RPMI8226 (cell line): ENCODE results near the gene NOL6.
A peak's percentile ranks its signal among the peaks of the same experiment; 100 is the strongest.
"Not testable (repeated sequence)": the region's sequence is repeated elsewhere in the genome, so short reads cannot be mapped to it uniquely, and the experiment has no call there.

ENCODE experiments used
- DNase-seq: peaks from one replicate; pipeline ENCODE4 v3.0.0-alpha.2; 2015

NOL6 gene

DNA sequence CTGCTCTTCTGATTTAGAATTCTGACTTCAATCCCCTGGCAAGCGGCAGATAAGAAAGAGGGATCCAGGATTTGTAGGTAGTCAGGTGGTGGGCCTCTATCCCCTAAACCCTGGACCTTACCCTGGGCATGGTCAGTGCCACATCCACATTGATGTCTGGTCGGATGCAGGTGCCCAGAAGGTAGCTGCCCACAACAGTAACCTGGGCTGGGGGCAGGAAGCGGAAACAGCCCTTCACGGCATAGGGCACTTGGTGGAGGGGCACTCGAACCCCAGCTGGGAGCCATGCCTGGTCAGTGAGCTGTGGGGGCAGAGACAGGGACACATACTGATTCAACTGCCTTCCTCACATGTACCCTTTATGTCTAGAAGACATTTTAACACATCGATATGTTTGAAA is 3.8 kb downstream of the NOL6 start:
- no peak for DNase-seq

DNA sequence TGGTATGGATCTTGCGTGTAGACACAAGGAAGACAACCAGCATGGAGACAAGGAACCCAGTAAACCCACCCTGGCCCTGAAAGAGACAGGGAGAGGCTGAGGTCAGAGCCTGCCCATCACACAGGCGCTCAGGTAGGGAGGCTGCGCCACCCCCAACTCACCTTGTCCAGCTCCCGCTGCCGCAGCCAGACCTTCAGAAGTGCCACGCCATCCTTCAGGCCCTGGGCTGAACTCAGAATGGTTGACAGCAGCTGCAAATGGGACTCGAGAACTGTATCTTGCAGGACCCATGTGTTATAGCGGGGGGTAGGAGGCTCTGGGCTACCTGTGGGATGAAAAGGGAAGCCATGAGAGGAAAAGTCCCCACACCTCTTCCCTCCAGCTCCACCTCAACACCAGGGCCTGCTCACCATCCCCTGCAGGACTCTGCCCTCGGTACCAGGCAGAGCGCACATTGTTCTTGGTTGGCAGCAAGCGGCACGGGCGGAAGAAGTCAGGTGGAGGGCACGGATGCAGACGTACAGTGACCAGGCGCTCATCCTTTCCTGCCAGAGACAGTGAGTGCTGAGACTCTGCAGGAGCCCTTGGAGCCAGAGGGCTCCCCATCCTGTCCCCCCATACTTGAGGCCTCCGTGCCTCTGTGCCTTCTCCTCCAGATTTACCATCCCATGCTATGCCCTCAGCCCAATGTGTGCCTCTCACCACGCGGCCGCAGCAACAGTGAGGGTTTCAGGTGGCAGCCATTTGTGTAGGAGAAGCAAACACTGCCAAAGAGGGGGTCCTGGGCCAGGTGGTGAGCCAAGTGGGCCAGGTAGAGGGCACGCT is 4.7 kb downstream of the NOL6 start:
- DNase-seq, result no peak

DNA sequence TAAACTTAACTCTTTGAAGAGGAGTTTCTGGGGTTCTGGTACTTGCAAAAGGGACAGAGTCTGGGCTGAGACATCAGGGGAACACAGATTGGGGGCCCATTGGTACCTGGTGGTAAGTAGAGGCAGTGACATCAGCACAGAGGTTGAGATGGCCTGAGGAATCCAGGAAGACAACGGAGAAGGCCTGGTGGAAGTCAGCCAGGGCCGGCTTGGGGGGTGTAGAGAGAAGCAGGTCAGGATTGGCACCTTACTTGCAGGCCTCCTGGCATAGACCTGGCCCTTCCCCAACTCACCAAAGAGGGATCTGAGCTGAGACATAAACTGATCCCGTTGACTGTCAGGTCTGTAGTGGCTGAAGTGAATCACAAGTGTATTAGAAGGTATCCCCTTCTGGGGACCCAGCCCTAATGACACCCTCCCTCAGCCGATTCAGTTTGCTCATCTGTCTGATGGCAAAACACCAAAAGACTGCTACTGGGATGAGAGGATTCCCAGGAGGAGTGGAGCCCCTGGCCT is 5.5 kb downstream of the NOL6 start:
- DNase-seq, result no peak

DNA sequence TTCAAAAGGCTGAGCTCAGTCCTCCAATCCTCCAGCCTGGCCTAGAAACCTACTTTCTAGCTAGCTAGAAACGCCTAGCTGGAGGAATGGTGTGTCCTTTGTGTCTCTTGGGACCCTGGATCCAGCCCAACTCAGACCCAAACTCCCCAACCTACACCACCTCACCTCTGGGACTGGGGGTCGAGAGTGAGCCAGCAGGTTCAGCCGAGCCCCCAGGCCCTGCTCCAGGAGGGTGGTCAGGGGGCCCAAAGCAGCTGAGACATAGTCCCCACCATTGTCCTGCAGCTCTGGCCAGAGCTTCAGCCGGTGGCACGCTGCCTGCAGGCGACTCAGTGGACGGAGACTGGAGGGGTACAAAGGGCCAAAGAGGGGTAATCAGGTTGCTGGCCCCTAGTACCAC is 6.2 kb downstream of the NOL6 start:
- no peak for DNase-seq

DNA sequence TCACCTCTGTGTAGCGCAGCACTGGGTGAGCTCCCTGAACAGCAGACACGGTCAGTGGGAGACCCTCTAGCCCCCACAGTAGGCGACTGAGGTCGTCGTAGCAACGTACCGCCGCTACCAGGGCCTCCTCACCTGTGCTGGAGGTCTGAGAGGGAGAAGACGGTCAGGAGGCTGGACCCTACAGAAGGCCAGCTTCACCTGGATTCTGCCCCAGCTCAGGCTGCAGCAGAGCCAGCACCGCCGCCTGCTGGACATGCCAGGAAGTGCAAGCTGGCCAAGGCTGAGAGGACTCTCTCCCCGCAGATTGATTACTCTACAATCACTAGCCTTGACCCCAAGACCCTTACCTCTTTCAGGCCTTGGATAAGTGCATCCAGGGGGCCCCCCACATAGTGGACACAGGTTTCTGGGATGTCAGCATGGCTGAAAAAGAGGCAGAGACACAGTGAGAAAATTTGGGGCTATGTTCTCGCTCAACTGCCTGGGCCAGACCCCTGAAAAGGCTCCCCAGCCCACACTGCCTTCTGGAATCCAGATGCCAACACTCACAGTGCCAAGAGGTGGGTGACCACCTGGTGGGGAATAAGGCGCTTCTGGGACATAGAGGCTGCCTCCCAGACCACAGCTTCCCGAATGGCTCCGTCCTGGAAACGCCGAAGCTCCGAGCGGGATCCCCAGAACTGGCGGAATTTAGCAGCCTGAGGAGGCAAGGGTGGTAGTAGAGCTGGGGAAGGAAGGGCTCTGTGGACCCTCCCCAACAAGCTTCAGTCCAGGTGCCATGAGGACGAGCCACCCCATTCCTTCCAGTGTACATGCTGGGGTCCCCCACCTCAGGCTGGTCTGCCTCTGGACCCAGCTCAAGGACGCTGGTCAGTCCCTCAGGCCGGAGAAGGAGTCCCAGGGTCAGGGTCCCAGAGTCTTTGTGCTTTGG is 6.9 kb downstream of the NOL6 start:
- DNase-seq, result peak; percentile 57

DNA sequence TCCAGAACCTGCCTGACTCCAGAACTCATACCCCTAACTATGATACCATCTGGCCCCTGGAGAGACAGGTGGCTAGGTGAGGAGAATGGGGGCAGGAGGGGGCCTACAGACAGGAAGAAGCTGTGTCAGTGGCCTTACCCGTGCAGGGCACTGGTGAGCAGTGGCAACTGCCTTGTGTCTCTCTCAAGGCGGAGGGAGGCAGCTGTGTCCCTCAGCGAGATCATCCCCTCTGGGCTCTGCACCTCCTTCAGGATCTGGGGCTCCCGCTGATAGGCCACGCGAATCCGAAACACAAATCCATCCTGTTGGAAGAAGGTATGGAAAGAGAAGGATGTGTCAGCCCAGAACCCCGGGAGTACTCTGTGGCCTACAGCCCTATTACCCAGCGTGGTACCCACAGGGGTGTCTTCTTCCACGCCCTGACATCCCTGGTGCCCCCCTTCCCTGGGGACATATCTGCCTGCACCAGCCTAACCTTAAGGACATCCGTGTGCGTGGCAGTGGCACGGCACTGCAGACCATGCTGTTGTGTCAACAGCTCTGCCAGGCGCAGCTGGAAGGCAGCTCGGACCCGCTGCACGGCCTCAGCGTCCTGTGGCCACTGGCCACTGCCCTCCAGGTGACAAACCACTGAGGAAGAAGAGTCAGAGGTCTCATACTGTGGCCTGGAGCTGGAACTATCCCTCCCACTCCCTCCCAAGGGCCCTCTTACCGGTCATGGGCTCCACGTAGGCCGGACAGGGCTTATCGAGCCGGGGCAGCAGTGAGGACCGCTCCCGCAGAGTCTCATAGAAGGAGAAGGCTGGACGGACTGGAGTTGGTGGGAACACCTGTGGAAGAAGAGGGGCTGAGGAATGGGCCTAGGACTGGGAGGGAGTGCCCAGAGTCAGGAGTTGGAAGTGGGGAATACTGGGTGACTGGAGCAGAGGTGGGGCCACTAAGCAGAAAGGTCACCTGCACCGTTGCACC is 7.8 kb downstream of the NOL6 start:
- DNase-seq, result no peak

DNA sequence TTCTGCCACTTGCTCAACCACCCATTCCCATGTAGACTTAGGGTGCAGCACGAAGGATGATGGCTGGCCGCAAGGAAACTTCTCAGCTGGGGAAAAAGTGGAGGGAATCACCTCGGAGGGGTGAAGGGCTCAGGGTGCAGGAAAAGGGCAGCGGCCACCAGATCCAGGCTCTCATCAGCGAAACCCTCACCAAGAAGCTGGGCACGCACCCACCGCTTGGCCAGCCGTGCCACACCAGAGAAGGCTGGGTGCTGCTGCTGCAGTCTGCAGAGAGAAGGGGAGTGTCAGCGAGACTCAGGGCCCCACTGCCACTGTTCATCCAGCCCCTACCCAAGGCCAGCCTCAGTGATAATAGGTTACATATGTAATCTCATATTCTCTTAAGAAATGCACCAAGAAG is 8.6 kb downstream of the NOL6 start:
- DNase-seq, result no peak

DNA sequence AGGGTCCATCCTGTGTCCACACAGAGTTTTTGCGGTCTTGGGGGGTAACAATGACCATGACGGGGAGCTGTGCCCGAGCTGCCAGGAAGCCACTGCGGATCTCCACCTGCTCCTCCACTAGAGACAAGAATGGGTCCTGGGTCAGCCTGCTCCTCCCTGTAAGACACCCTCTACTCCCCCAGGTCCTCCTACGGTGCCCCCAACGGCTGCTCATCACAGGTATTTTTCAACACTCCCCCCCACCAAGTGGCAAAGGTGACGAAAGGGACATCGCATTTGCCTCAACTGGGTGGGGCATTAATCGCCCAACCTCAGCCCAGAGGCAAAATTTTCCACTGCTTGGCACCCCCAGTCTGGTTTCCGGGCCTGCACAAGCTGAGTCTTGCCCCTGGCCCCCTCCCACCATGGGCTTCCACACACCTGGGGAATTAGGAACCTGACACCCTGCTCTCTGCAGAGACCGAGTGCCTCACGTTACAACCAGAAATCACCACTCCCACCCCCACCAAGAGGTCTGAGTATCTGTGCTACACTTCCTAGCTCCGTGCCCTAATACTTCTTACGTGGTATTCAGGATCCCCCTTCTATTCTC is 9.6 kb downstream of the NOL6 start:
- DNase-seq, result no peak

DNA sequence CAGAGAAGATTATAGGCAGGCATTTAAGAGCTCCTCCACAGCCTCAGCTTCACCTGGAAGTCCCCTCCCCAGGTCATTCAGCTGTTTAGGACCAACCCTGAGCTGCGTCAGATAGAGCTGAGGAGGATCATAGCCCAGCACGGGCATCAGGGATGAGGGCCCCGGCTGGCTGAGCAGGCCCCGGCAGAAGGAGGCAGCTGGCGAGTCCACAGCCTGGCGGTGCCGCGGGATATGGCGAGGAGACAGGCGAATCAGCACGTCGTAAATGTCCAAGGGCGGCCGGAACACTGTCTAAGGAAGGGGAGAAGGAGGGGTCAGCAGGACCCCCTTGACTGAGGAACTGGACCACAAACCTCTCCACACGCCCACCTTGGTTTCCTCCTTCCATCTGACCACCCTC is 10.6 kb downstream of the NOL6 start:
- no peak for DNase-seq

DNA sequence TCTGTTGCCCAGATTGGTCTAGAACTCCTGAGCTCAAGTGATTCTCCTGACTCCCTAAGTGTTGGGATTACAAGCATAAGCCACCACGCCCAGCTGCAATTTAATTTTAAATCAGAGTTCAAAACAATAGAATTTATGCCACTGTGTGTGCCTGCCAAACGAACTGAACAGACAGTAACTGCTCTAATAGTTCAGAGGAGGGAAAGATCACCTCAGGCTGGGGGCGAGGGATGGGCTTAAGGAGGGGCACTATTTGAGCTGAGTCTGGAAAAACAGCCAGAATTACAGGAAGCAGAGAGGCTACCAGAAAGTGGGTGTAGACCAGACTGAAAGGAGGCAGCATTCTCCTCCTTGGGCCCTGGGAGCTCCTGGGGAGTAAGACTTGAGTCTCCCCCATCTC is 12.2 kb downstream of the NOL6 start:
- no peak for DNase-seq

DNA sequence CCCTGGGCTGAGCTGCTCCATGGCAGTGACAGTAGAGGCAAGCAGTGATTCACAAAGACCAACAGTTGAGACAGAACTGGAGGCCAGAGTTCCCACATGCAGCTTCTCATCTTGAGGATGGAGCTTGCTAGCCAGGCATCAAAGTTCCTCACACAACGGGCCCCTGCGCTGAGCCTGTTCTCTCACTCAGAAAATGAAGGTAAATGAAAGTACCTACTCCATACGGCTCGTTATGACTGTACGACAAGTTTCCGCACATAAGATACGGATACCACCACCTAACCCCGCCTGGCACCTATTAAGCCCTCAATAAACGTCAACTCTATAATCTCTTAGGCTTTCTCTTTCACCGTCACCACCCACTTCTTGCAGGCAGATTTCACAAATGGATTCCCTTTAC is 12.9 kb downstream of the NOL6 start:
- DNase-seq, result no peak

DNA sequence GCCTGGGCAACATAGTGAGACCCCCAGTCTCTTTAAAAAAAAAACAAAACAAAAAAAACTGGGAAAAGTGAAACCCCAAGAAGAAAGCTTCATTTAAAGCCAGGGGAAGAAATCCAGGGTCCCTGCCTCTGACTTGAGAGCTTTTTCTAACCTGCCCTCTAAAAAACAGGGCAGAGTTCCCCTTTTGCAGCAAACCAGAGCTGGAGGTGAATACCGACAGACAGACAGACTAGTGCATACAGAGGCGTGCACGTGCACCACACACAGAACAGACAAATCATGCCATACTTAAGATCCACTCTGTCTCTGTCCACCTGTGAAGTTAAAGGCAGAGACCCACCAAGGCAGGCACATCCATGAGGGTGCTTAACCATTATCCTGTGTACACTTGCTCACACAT is 14.6 kb downstream of the NOL6 start:
- DNase-seq, result no peak

DNA sequence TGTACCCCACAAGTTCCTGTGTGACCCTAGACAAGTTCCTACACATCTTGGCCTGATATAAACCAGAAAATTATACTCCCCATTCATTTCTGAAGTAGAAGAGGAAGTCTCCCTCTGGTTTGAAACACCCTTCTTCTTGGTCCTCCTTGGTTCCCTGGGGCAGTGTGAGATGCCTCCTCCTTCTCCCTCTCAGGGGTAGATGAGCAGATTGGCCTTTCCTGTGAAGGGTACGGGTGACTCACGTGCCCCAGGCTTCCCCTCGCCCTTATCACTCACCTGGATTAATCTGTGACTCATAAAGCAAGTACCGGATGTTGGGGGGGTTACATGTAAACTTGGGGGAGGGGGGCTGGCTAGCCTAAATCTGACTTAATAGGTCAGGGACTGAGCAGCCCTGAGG is 15.3 kb downstream of the NOL6 start:
- no peak for DNase-seq

DNA sequence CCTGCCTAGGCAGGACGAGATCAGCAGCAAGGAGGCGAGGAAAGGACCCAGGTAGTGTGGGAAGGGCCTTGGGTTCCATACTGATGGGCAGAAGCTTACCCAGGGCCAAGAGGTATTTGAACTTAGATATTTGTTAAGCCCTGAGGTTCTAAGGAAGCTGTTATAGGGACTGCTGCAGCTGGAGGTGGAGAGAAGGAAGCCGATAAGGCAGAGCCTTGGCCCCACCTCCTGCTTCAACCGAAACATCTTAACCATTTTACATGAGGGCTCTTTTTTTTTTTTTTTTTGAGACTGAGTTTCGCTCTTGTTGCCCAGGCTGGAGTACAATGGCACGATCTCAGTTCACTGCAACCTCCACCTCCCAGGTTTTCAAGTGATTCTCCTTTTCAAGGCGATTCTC is 17.8 kb downstream of the NOL6 start:
- peak; percentile 31 for DNase-seq

DNA sequence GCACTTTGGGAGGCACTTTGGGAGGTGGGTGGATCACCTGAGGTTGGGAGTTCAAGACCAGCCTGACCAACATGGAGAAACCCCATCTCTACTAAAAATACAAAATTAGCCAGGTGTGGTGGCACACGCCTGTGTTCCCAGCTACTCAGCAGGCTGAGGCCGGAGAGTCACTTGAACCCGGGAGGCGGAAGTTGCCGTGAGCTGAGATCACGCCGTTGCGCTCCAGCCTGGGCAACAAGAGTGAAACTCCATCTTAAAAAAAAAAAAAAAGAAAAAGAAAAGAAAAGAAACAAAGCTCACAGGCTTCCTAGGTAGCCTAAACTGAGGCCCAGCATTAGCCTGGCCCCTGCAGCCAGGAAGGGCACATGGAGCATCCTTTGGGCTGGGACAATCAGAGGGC is 18.3 kb downstream of the NOL6 start:
- DNase-seq, result not testable (repeated sequence)

DNA sequence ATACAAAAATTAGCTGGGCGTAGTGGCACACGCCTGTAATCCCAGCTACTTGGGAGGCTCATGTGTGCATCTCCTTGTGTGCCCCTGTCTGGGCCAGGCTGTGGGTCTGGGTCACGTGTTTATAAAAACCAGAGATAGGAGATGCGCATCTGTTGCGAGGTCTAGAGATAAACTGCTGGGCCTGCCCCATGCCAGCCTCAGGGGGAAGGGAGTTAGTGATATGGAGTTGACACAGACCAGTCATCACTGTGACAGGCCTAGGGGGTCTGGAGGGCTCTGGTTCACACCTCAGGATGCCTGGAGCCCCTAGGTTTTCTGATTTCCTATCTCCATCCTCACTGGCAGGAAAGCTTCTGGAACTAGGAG is 19.1 kb downstream of the NOL6 start:
- DNase-seq, result not testable (repeated sequence)

DNA sequence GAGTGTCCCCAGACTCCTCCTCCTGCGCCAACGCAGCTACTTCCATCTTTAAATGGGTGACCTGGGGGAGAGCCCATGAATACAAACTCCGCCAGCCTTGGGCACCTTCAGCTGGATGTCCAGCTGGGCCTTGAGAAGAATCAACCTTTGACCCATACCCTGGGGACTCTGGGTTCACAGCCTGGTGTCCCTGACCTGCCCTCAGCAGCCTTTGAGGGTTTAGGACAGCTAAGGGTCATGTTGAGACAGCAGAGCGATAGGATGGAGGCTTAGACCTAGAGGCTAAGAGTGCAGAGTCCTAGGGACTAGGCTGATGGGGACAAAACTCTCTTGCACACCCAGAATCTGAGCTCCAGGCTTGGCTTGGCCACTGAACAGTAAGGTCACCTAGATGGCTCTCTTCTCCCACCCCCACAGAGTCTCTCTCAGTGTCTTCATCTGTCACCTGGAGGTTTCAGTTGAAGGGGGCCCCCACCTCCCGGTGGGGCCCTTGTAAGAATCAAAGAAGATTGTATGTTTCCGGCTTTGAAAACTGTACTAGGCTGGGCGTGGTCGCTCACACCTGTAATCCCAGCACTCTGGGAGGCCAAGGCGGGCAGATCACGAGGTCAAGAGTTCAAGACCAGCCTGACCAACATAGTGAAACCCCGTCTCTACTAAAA is 19.6 kb downstream of the NOL6 start:
- DNase-seq, result peak; percentile 70

DNA sequence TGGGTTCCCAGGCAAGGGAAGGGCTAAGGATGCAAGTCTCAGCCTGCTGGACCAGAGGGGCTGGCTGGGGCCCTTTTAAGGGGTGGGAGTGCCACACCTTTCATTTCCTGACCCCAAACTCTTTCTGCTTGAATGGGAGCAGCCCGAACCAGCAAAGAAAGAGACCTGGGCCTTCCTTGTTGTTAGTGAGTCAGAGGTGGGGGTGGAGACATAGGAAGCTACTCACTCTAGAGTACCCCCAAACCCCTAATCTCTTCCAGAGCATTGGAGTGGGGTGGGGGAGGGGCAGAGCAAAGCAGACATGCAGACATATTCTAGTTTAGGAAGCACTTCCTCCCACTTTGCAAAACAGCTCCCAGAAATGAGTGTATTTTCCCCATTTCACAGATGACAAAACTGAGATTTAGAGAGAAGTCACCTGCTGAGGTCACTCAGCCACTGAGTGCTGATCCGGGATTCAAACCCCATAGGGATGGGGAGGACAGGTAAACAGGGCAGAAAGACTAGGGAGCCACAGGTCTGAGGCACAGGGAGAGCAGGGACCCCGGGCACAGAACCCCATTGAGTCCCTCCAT is 20.4 kb downstream of the NOL6 start:
- DNase-seq, result no peak

DNA sequence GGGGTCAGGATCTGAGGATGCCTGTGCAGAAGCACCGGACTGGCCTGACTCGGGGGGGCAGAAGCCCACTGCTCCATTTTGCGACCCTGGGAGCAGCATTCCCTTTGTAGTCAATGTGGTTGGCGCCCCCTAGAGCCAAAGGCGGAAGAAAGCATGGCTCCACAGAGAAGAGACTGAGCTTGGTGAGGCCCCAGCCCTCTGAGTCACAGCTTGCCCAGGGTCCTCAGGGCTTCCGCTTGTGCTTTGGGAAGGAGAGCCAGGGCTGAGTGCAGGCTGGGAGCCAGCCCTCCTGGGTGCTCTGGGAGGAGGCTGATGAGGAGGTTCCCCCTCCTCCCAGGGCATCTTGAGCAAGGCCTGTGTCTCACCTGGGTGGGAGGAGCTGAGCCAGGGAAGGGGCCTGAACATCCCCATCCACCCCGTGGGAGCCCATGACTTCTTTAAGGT is 20.9 kb downstream of the NOL6 start:
- DNase-seq, result peak; percentile 52

DNA sequence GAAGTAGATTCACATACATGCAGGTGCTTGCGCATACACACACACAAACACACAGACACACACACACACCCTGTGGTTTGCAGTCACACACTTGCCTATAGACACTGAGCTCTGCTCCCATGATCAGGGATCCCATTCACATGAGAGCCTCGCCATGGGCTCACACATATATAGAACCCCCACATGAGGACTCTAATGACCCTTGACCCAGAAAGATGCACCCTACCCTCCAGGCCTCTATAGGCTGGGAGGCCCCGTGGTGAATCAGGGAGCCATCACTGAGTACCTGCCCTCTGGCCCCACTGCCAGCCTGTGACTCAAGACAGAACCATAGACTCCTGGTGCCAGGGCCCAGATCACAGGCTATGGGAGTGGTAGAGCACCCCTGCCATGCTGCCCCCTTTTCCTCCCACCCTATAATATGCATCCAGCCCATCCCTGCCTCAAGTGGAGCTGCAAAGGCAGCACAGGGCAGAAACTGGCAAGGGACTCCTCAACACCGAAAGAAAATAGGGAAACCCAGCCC is 23.0 kb downstream of the NOL6 start:
- no peak for DNase-seq

DNA sequence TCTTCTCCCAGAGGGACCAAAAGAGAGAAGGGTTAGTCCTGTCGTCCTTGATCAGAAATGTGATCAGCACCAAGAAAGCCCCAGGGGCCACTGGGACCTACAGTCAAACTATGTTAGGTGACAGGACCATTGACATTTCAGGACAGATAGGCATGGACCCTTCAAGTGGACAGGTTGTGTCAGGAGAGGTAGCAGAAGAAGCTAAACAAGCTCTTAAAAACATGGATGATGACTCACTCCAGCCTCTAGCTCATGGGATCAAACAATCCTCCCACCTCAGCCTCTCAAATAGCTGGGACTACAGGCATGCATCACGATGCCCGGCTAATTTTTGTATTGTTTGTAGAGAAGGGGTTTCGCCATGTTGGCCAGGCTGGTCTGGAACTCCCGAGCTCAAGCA is 24.0 kb downstream of the NOL6 start:
- DNase-seq, result no peak
